NCI-H1105 (cell line): ENCODE measurements around the gene SLC16A12.

ENCODE experiments used
- DNase-seq: peaks from one replicate; lab custom pipeline; 2025; lab: John Stamatoyannopoulos, UW

SLC16A12 gene

DNA sequence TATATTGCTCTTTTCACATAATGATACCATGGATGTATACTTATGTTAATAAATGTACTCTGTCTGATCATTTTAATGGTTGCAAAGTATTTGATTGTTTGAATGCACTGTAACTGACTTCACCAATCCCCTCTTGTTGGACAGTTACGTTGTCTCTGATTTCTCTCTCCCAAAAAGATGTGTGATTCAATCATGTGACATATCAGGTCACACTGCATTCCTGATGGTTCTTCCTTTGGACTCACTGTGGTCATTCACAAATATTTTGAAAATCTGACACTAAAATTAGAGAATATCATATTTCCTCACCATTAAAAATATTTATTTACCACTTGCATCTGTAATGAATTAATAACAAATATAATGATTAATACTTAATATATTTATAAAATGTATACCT, 22.2 kb downstream of the SLC16A12 start:
- DNase-seq: no peak

DNA sequence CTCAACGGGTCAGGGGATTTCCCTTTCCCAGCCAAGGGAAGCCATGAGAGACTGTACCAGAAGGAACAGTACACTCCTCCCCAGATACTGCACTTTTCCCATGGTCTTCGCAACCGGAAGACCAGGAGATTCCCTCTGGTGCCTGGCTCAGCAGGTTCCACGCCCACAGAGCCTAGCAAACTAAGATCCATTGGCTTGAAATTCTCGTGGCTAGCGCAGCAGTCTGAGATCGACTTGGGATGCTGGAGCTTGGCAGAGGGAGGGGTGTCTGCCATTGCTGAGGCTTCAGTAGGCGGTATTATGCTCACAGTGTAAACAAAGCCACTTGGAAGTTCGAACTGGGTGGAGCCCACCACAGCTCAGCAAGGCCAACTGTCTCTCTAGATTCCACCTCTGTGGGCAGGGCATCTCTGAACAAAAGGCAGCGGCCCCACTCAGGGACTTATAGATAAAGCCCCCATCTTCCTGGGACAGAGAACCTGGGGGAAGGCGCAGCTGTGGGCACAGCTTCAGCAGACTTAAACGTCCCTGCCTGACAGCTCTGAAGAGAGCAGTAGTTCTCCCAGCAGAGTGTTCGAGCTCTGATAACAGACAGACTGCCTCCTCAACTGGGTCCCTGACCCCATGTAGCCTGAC, 29.6 kb downstream of the SLC16A12 start:
- no peak for DNase-seq

DNA sequence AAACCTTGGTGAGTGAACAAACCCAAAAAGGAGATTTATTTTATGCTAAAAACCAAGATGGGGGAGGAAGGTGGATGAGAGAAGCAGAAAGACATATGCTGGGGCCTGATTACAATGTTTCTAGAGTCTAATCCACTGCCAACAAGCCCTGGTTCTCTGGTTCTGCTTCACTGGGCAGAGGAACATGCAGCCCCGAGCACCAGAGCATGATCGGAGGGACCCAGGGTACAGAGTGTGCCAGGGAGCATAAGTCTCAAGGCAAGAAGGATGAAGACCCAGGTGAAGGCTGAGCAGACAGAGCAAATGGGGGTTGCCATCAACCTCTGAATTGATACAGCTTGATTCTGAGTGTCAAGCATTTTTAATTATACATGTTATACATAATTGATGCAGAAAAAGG, 30.7 kb downstream of the SLC16A12 start:
- no peak for DNase-seq

- DNase-seq: no peak
Observed at GRCh38 chr10:89503652-89504370, 31.6 kb downstream of the SLC16A12 start.

GRCh38 chr10:89503151-89503550, 32.2 kb downstream of the SLC16A12 start:
- no peak for DNase-seq

GRCh38 chr10:89502549-89502948, 32.8 kb downstream of the SLC16A12 start:
- no peak for DNase-seq

- DNase-seq: no peak
Observed at GRCh38 chr10:89494575-89494974, 40.8 kb downstream of the SLC16A12 start.

DNA sequence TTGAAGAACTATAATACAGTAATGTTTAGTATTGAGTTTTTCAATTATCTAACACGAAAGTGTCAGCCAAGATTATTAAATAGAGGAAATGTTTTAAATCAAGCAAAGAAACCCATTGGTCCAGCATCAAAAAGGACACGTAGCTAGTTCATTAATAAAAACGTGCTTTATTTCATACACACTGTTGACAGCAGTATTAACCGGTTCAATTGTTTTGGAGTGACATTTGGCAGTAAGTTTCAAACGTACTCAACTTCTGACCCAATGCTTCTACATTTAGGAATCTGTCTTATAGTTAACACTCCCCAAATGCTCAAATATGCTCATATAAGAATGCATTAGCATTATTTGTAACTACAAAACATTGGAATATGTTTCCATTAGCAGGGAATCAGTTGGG, 41.3 kb downstream of the SLC16A12 start:
- no peak for DNase-seq

GRCh38 chr10:89491932-89492331, 43.5 kb downstream of the SLC16A12 start:
- no peak for DNase-seq

GRCh38 chr10:89490596-89491335, 44.6 kb downstream of the SLC16A12 start:
- DNase-seq: no peak

DNA sequence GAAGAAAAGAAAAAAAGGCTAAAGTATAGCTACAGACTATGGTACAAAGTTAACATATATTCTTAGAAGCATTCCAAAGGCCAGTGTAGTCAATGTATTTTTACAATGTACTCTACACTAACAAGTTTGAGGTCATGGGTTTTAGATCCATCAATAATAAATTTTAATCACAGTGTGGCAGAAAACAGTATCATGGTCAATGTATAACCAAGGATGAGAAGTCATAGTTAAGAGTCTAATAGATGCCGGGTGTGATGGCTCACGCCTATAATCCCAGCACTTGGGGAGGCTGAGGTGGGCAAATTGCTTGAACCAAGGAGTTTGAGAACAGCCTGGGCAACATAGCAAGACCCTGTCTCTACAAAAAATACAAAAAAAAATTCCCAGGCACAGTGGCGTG, 53.1 kb downstream of the SLC16A12 start:
- DNase-seq: no peak

GRCh38 chr10:89481662-89482061, 53.7 kb downstream of the SLC16A12 start:
- no peak for DNase-seq

DNA sequence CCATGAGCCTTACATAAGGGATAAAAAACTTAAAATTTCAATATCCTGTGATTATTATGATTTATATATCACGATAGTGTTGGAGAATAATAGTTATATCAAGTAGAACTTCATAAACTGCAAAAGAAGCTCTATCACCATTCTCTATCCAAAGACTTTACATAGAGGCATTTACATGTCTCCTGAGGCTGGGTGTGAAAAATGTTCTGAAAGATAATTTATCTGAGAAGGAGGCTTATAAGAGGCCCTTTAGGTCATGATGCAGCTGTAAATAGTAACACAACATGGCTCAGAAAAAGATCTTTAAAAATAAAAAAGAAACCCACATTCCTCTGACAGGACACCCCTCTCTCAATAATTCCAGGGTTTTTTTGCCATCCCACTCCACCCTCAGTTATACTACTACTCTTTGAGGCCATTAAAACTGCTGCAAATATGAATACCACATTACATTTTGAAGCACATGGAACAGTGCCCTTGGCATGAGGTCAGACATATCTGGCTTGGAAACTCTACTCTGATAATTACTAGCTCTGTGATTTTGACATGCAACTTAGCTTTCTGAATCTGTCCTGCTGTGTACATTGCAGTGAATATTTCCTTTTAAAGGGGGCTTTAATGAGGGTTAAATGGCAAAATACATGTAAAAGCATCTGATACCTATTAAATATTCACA, 55.5 kb downstream of the SLC16A12 start:
- no peak for DNase-seq

GRCh38 chr10:89478739-89479654, 56.4 kb downstream of the SLC16A12 start:
- no peak for DNase-seq

GRCh38 chr10:89478085-89478738, 57.2 kb downstream of the SLC16A12 start:
- no peak for DNase-seq

DNA sequence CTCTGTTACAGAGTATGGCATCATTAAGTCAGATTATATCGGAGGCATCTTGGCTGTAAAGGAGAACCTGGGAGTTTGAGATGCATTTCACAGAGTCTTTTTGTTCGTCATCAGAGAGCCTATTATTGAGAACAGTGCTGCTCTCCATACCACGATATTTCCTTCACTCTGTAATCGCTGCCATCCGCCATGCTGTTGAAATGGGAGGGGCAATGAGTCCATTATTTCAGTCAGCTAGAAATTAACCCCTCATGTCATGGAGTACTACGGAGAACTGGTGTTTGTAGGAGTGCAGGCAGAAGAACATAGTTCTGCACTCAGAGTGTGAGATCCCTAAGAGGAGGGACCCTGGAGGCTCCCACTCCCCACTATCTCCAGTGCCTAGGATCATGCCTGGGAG, 59.2 kb downstream of the SLC16A12 start:
- DNase-seq: no peak

DNA sequence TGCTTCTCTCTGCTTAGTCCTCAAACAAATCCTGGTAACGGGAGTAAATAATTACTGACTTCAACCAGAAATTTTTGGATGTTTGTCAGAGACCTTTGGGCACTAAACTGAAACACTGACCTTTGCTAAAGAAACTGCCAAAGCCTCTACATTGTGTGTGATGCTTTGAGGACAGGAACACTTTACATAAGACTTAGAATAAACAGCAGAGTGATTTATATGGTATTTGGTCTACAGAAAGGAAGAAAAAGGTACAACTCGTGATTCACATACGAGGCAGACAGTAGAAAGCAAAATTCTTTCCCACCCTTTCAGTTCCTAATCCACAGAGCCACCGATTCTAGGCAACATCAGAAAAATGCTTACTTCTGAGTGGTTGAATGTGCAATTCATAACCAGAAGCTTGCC, 59.8 kb downstream of the SLC16A12 start:
- DNase-seq: no peak

GRCh38 chr10:89475125-89475524, 60.3 kb downstream of the SLC16A12 start:
- DNase-seq: no peak

GRCh38 chr10:89474452-89474851, 60.9 kb downstream of the SLC16A12 start:
- DNase-seq: no peak

DNA sequence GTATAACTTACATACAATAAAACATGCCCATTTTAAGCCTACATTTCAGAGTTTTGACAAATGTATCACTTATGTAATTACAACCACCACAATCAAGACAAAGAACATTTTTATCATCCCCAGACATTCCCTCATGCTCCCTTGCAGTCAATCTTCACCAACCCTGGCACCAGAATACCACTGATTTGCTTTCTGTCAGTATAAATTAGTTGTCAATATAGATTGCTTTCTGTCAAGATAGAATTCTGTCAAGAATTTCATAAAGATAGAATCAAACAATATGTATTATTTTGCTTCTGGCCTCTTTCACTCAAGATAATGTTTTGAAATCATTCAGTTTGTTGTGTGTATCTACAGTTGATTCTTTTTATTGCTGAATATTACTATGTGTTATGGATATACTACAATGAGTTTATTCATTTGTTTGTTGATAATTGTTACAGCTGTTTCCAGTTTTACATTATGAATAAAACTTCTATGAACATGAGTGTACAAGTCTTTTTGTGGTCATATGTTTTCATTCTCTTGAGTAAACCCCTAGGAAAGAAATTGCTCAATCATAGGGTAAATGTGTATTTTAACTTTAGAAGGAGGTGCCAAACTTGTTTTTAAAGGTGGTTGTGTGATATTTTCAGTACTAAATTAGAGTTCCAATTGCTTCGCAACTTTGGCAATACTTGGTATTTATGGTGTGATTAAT, 64.1 kb downstream of the SLC16A12 start:
- DNase-seq: no peak
